ENCODE measurements around the gene PITHD1.

GRCh38 chr1:23736437-23737134 lies 41.6 kb upstream of the PITHD1 start:
- no peak for TF ChIP-seq JUNB (IDR thresholded peaks at IDR 0.05)
- no peak for TF ChIP-seq YY1 (IDR thresholded peaks at IDR 0.05; ENCODE audit: low read depth, low read length)

Measured in GM12878 (cell line).